ENCODE measurements around the gene LRRC47.

DNA sequence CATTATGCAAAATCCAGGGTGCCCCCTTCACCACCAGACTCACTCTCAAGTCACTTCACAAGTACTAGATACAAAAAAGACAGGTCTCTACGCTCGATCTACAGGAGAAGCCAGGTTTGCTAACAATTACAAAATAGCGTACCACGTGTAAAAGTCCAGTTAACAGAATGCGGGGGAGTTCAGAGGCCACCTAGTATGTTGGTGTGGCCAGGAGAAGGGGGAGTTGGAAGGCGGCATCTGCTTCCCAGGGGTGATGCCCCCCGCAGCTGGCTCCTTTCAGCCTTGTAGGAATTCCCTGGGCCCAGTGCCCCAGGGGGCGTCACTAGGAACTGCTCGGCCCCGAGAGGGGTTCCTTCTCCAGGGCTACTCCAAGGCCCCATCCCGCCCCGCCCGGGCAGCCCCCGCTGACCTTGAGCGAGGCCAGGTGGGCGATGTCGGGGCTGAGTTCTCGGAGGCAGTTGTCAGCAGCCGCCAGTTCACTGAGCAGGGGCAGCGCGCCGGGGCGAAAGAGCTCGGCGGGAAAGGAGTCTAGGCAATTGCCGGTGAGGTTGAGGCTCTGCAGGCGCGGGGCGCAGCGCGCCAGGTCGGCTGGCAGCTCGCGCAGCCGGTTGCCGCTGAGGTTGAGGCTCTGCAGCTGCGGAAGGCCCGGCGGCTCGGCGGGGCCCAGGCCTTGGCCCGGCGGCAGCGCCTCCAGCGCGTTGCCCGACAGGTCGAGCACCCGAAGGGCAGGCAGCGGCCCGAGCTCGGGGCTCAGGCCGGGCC lies 664 bp downstream of the LRRC47 start:
- TF ChIP-seq, protein P1, sequence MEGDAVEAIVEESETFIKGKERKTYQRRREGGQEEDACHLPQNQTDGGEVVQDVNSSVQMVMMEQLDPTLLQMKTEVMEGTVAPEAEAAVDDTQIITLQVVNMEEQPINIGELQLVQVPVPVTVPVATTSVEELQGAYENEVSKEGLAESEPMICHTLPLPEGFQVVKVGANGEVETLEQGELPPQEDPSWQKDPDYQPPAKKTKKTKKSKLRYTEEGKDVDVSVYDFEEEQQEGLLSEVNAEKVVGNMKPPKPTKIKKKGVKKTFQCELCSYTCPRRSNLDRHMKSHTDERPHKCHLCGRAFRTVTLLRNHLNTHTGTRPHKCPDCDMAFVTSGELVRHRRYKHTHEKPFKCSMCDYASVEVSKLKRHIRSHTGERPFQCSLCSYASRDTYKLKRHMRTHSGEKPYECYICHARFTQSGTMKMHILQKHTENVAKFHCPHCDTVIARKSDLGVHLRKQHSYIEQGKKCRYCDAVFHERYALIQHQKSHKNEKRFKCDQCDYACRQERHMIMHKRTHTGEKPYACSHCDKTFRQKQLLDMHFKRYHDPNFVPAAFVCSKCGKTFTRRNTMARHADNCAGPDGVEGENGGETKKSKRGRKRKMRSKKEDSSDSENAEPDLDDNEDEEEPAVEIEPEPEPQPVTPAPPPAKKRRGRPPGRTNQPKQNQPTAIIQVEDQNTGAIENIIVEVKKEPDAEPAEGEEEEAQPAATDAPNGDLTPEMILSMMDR (IDR thresholded peaks at IDR 0.05; ENCODE audit: low read depth, low read length), result no peak
- TF ChIP-seq POLR2A (IDR thresholded peaks at IDR 0.05; ENCODE audit: extremely low read depth, insufficient read length) (no peak), MAX (IDR thresholded peaks at IDR 0.05; ENCODE audit: low read depth, low read length) (no peak; the same call in 1 of the 2 replicates), MYC (IDR thresholded peaks at IDR 0.05; ENCODE audit: low read depth, low read length) (no peak)

Measured in NB4 (cell line).